ENCODE data around the gene ANKDD1A.
A peak's percentile ranks its signal among the peaks of the same experiment; 100 is the strongest.

The ANKDD1A gene

GRCh38 chr15:64895285-64896065 is 16.2 kb upstream of the ANKDD1A start:
- peak; percentile 62 for DNase-seq (ENCODE audit: low spot score)

- DNase-seq (ENCODE audit: low spot score): no peak
These were observed 15.2 kb upstream of the ANKDD1A start for GRCh38 chr15:64896371-64897069.

GRCh38 chr15:64897345-64897985 is 14.2 kb upstream of the ANKDD1A start:
- peak; percentile 81 for DNase-seq (ENCODE audit: low spot score)

- no peak for DNase-seq (ENCODE audit: low spot score)
These were observed 13.3 kb upstream of the ANKDD1A start for GRCh38 chr15:64898406-64898805.

- DNase-seq (ENCODE audit: low spot score): no peak
These were observed 10.6 kb upstream of the ANKDD1A start for GRCh38 chr15:64901141-64901540.

GRCh38 chr15:64901914-64902313 is 9.8 kb upstream of the ANKDD1A start:
- no peak for DNase-seq (ENCODE audit: low spot score)

- DNase-seq (ENCODE audit: low spot score): no peak
These were observed 8.8 kb upstream of the ANKDD1A start for GRCh38 chr15:64902863-64903262.

GRCh38 chr15:64903326-64903950 is 8.3 kb upstream of the ANKDD1A start:
- DNase-seq (ENCODE audit: low spot score): no peak

GRCh38 chr15:64904189-64904588 is 7.5 kb upstream of the ANKDD1A start:
- DNase-seq (ENCODE audit: low spot score): no peak

- DNase-seq (ENCODE audit: low spot score): peak; percentile 83
These were observed 6.4 kb upstream of the ANKDD1A start for GRCh38 chr15:64905119-64905831.

GRCh38 chr15:64905941-64906340 is 5.8 kb upstream of the ANKDD1A start:
- no peak for DNase-seq (ENCODE audit: low spot score)

- no peak for DNase-seq (ENCODE audit: low spot score)
These were observed 5.3 kb upstream of the ANKDD1A start for GRCh38 chr15:64906402-64906801.

- DNase-seq (ENCODE audit: low spot score): no peak
These were observed 3.7 kb upstream of the ANKDD1A start for GRCh38 chr15:64907991-64908390.

- no peak for DNase-seq (ENCODE audit: low spot score)
These were observed 2.2 kb upstream of the ANKDD1A start for GRCh38 chr15:64909546-64909945.

GRCh38 chr15:64912379-64913325 is 950 bp downstream of the ANKDD1A start:
- no peak for DNase-seq (ENCODE audit: low spot score)

GRCh38 chr15:64915518-64916227 is 4.0 kb downstream of the ANKDD1A start:
- DNase-seq (ENCODE audit: low spot score): no peak

- no peak for DNase-seq (ENCODE audit: low spot score)
These were observed 4.7 kb downstream of the ANKDD1A start for GRCh38 chr15:64916365-64916764.

GRCh38 chr15:64917211-64917610 is 5.5 kb downstream of the ANKDD1A start:
- no peak for DNase-seq (ENCODE audit: low spot score)

- DNase-seq (ENCODE audit: low spot score): no peak
These were observed 8.0 kb downstream of the ANKDD1A start for GRCh38 chr15:64919721-64920120.

- no peak for DNase-seq (ENCODE audit: low spot score)
These were observed 10.0 kb downstream of the ANKDD1A start for GRCh38 chr15:64921711-64922110.
